A673 (cell line): ENCODE measurements around the gene OR13D1.

Source experiments
- CTCF ChIP-seq: fragments of 300-800, 200-600 bp; sonication (generic); conservative IDR thresholded peaks from 2 replicates; pipeline ENCODE4 v1.5.1; 2017; ENCODE audit warnings: low read depth, mild to moderate bottlenecking, antibody characterized with exemption, low read length, moderate library complexity, mixed read lengths
- EZH2 ChIP-seq: fragments of 200-600 bp; sonication (generic); IDR thresholded peaks from 2 replicates; pipeline ENCODE4 v1.6.1; 2017; ENCODE audit warnings: borderline replicate concordance, low read depth, mild to moderate bottlenecking, mixed read lengths, antibody characterized with exemption, low read length; ENCODE audit not compliant: poor library complexity, severe bottlenecking

DNA sequence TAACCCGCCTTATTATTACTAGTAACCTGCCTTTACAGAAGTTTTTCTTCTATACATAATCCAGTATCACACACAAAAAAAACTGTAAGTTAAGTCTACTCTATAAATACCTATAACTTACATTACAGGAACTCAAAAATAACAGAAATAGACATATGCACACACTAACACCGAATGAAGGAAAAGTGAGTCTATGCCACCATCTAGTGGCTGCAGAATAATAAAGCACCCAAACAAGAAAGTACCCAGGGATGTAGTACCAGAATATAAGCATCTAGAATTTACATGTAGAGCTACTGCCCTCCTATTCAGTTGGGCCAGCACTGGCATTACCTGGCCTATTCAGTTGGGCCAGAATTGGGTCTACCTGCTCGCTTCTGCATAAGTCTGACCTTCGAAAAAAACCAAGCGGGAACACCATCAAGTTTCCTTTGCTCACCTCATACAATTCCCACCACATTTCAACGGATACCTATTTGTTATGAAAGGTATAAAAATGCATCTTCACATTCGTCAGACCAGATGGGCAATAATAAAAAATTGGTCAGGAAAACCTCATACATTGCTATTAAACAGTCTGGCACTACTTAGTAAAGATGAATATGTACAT is 49.2 kb downstream of the OR13D1 start:
- TF ChIP-seq CTCF (peak; percentile 79), EZH2 (no peak)
